Body of pancreas (tissue), 4 donors: ENCODE measurements around the gene IFI30. TPM values are rescaled to one million over a fixed set of nuclear protein-coding genes. Genes with fewer than 3 reads are reported as not detected.
"Not testable (repeated sequence)": the region's sequence is repeated elsewhere in the genome, so short reads cannot be mapped to it uniquely, and the experiment has no call there.

Source experiments
- ATAC-seq: fragments of 150-250 bp; one replicate; pipeline ENCODE4 v1.9.1; 2016
- DNase-seq, 4 donors: peaks; one replicate each; pipeline ENCODE4 v3.0.0-alpha.2; 2019
- H3K27ac ChIP-seq, 4 donors: fragments of 200-600 bp; sonication (generic); 1 replicate in 3 of 4; 2 replicates in 1 of 4; pipeline versions ENCODE4 v1.5.1 to v1.6.1; 2016 to 2019; ENCODE audit warnings: mild to moderate bottlenecking in 1 of 4, mixed read lengths in 1 of 4, moderate library complexity in 1 of 4
- H3K27me3 ChIP-seq, 2 donors: fragments of 200-600 bp; sonication (generic); one replicate each; pipeline ENCODE4 v1.6.0; 2016; ENCODE audit warnings: mild to moderate bottlenecking in 1 of 2
- H3K36me3 ChIP-seq, 2 donors: fragments of 200-600 bp; sonication (generic); replicated peaks in 1 of 2; 2 replicates each; pipeline ENCODE4 v1.5.1; 2016; ENCODE audit warnings: low read depth in 2 of 2; ENCODE audit not compliant: insufficient read depth in 1 of 2
- H3K4me1 ChIP-seq: fragments of 200-600 bp; sonication (generic); one replicate; pipeline ENCODE4 v1.6.0; 2016
- H3K4me3 ChIP-seq, 2 donors: fragments of 200-600 bp; sonication (generic); 1 replicate in 1 of 2; 2 replicates in 1 of 2; pipeline ENCODE4 v1.5.1; 2016 to 2019
- H3K9me3 ChIP-seq, 3 donors: fragments of 200-600 bp; sonication (generic); 1 replicate in 2 of 3; 2 replicates in 1 of 3; pipeline ENCODE4 v1.5.1; 2016
- CTCF ChIP-seq, 7 experiments: fragments of 450-650 bp in 4 of 7; fragments of 200-600 bp in 3 of 7; sonication (generic) in 3 of 7; IDR thresholded peaks; one replicate each; pipeline ENCODE4 v1.5.1; 2016 to 2019; ENCODE audit warnings: antibody characterized with exemption in 7 of 7
- POLR2A ChIP-seq, 3 donors: fragments of 450-650 bp; IDR thresholded peaks; one replicate each; pipeline ENCODE4 v1.6.1; 2016; ENCODE audit warnings: antibody characterized with exemption in 3 of 3, mild to moderate bottlenecking in 2 of 3
- WGBS, 2 donors: methylation state at CpG; one replicate each; pipeline ENCODE4 v1.1.5; 2017; 5-methylcytosine and 5-hydroxymethylcytosine counted together
- intact Hi-C: fragments of 100-400 bp; cut with DNase I; formaldehyde crosslinking; loops from one replicate; pipeline ENCODE4 v1.15.1; 2023
- total RNA-seq, 2 donors: library from RNA; depleted of rRNA; stranded (reverse); fragments of >200 nt; gene quantifications; one replicate each; pipeline ENCODE4 v1.1.0, GENCODE V29; 2016

The IFI30 gene
- total RNA-seq, 2 donors from 2014 or later: 30.3 to 32.9 TPM

GRCh38 chr19:18204394-18205199, 31.0 kb downstream of the IFI30 start:
- peak in 2 of 3 donors; percentile 36 to 41 for TF ChIP-seq POLR2A (IDR thresholded peaks at IDR 0.05)
- TF ChIP-seq CTCF (IDR thresholded peaks at IDR 0.05): no peak
- H3K27ac ChIP-seq: peak overlapping the region; percentile 71 to 95 (median 86)
- whole genome bisulfite sequencing, 2 donors: 0 to 1% methylated on average over 18 to 22 of the region's 22 CpGs
- peak overlapping the region in 1 of 2 donors; percentile 3 for H3K4me3 ChIP-seq
- H3K9me3 ChIP-seq: no peaks in the 10 kb centered on the region
- H3K4me1 ChIP-seq: peaks cover 26% of the 10 kb centered on the region
- intact Hi-C loops: no loop called here
- no peaks in the 10 kb centered on the region for H3K27me3 ChIP-seq
- no peaks in the 10 kb centered on the region for H3K36me3 ChIP-seq
- peak; percentile 5 for ATAC-seq
- DNase-seq: peak in 1 of 4 donors; percentile 59

GRCh38 chr19:18205200-18205892, 31.7 kb downstream of the IFI30 start:
- Histone ChIP-seq H3K36me3 (no peaks in the 10 kb centered on the region), H3K27ac (peak overlapping the region; percentile 71 to 95 (median 86)), H3K4me1 (peaks cover 26% of the 10 kb centered on the region), H3K4me3 (peak overlapping the region in 1 of 2 donors; percentile 3), H3K27me3 (no peaks in the 10 kb centered on the region), H3K9me3 (no peaks in the 10 kb centered on the region)
- ATAC-seq (no peak), DNase-seq (peak; percentile 65 to 80 (median 78))
- intact Hi-C loops: no loop called here
- TF ChIP-seq POLR2A (IDR thresholded peaks at IDR 0.05): no peak
- no peak for TF ChIP-seq CTCF (IDR thresholded peaks at IDR 0.05)
- 30 to 37% methylated on average over 33 to 34 of the region's 36 CpGs for WGBS, 2 donors

GRCh38 chr19:18206018-18206417, 32.4 kb downstream of the IFI30 start:
- peaks cover 26% of the 10 kb centered on the region for H3K4me1 ChIP-seq
- intact Hi-C loops: no loop called here
- WGBS, 2 donors: 81 to 82% methylated on average over 12 of the region's 12 CpGs
- H3K27ac ChIP-seq: peak overlapping the region in 3 of 4 donors; percentile 85 to 95 (median 86)
- no peaks in the 10 kb centered on the region for H3K36me3 ChIP-seq
- no peak overlapping the region for H3K4me3 ChIP-seq
- TF ChIP-seq CTCF (IDR thresholded peaks at IDR 0.05) (no peak), POLR2A (IDR thresholded peaks at IDR 0.05) (no peak)
- ATAC-seq (no peak), DNase-seq (no peak)
- H3K27me3 ChIP-seq: no peaks in the 10 kb centered on the region
- H3K9me3 ChIP-seq: no peaks in the 10 kb centered on the region

- 14 to 18% methylated on average over 10 to 24 of the region's 32 CpGs for WGBS, 2 donors
- no peaks in the 10 kb centered on the region for H3K27me3 ChIP-seq
- no peaks in the 10 kb centered on the region for H3K9me3 ChIP-seq
- peak; percentile 20 to 46 (median 38) for DNase-seq
- H3K36me3 ChIP-seq: no peaks in the 10 kb centered on the region
- no peak for ATAC-seq
- H3K4me1 ChIP-seq: peaks cover 16% of the 10 kb centered on the region
- intact Hi-C loops: no loop called here
- TF ChIP-seq CTCF (IDR thresholded peaks at IDR 0.05) (peak; percentile 30 to 65 (median 37)), POLR2A (IDR thresholded peaks at IDR 0.05) (no peak)
- no peak overlapping the region for H3K27ac ChIP-seq
- no peak overlapping the region for H3K4me3 ChIP-seq
These were observed 34.7 kb downstream of the IFI30 start for GRCh38 chr19:18208098-18208951.

GRCh38 chr19:18209912-18210311, 36.3 kb downstream of the IFI30 start:
- 76 to 82% methylated on average over 5 of the region's 5 CpGs for WGBS, 2 donors
- intact Hi-C loops: loop anchor here (5.0 kb wide), 1 partner anchor 42 kb away; no protein-coding TSS in a partner anchor
- not testable (repeated sequence) for DNase-seq

More at GRCh38 chr19:18209912-18210311, 36.3 kb downstream of the IFI30 start:
- not testable (repeated sequence) for H3K27ac ChIP-seq, H3K36me3 ChIP-seq, H3K27me3 ChIP-seq, H3K4me1 ChIP-seq, ATAC-seq, H3K4me3 ChIP-seq, H3K9me3 ChIP-seq
